Activated CD4-positive, alpha-beta T cell treated with anti-CD3 and anti-CD28 coated beads, Interleukin-2, amount 50 U/mL, for 24 hours (primary cell): Measurements from ENCODE around the gene THBS4.

Source experiments
- DNase-seq, 2 donors: peaks; one replicate each; pipeline ENCODE4 v3.0.0-alpha.2; 2020; ENCODE audit warnings: low read depth in 1 of 2, low spot score in 1 of 2

The THBS4 gene

GRCh38 chr5:80072103-80073073 is 37.2 kb downstream of the THBS4 start:
- no peak for DNase-seq

GRCh38 chr5:80076131-80077050 is 41.2 kb downstream of the THBS4 start:
- no peak for DNase-seq

- DNase-seq: no peak
Measured at GRCh38 chr5:80077051-80077714, 42.0 kb downstream of the THBS4 start.

GRCh38 chr5:80078921-80079320 is 43.8 kb downstream of the THBS4 start:
- DNase-seq: no peak

GRCh38 chr5:80082281-80082680 is 47.1 kb downstream of the THBS4 start:
- no peak for DNase-seq

- peak in 1 of 2 donors; percentile 41 for DNase-seq
Measured at GRCh38 chr5:80082731-80083100, 47.6 kb downstream of the THBS4 start.

- DNase-seq: peak; percentile 12 to 13
Measured at GRCh38 chr5:80083101-80083890, 48.1 kb downstream of the THBS4 start.

- no peak for DNase-seq
Measured at GRCh38 chr5:80090884-80091166, 55.7 kb downstream of the THBS4 start.

GRCh38 chr5:80091792-80092192 is 56.6 kb downstream of the THBS4 start:
- peak; percentile 5 to 57 for DNase-seq

GRCh38 chr5:80092486-80093107 is 57.4 kb downstream of the THBS4 start:
- DNase-seq: no peak

GRCh38 chr5:80093796-80094195 is 58.6 kb downstream of the THBS4 start:
- no peak for DNase-seq

GRCh38 chr5:80094236-80094738 is 59.1 kb downstream of the THBS4 start:
- DNase-seq: no peak

GRCh38 chr5:80097451-80097850 is 62.3 kb downstream of the THBS4 start:
- DNase-seq: no peak

- DNase-seq: no peak
Measured at GRCh38 chr5:80101993-80102392, 66.8 kb downstream of the THBS4 start.

- no peak for DNase-seq
Measured at GRCh38 chr5:80103371-80103770, 68.2 kb downstream of the THBS4 start.

GRCh38 chr5:80105698-80106439 is 70.7 kb downstream of the THBS4 start:
- DNase-seq: no peak

- no peak for DNase-seq
Measured at GRCh38 chr5:80106916-80107315, 71.8 kb downstream of the THBS4 start.

GRCh38 chr5:80109646-80110478 is 74.7 kb downstream of the THBS4 start:
- no peak for DNase-seq
